Measurements from ENCODE around the gene STAC2. TPM values are rescaled to one million over a fixed set of nuclear protein-coding genes. Genes with fewer than 3 reads are reported as not detected.

STAC2 gene
- total and polyA plus RNA-seq, 7 donors, result 0.07 to 1.2 (median 0.32) TPM; not detected in 1

DNA sequence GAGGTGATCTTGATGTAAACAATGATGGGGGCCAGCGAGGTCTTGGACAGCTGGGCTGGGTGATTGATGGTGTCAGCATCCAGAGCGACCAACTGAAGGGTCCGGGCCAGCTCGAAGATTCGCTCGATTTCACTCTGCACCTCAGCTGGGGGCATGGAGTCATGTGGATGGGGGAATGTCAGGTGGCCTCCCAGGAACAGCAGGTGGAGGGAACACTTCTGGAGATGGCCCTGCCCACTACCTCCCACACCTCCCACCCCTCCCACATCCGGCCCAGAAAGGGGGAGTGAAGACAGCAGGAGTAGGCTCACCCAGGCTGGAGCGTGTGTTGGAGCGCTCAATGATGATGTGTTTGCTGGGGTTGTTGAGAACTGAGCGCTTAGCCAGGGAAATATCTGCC, 42.0 kb downstream of the STAC2 start:
- WGBS, 3 donors, result 77 to 97% (median 86%) methylated on average over 9 to 10 of the region's 10 CpGs
- Histone ChIP-seq H3K27ac (no peak overlapping the region), H3K36me3 (ENCODE audit: insufficient read depth in 1 of 2, low read depth in 1 of 2) (peaks cover 3 to 100% of the 10 kb centered on the region in 2 donors), H3K4me3 (no peak overlapping the region), H3K9me3 (no peaks in the 10 kb centered on the region), H3K4me1 (peaks cover 7% of the 10 kb centered on the region), H3K27me3 (ENCODE audit: insufficient read depth in 3 of 3, low read length in 2 of 3) (no peaks in the 10 kb centered on the region)
- ATAC-seq, result no peak
- DNase-seq, result no peak
- TF ChIP-seq, protein P1, sequence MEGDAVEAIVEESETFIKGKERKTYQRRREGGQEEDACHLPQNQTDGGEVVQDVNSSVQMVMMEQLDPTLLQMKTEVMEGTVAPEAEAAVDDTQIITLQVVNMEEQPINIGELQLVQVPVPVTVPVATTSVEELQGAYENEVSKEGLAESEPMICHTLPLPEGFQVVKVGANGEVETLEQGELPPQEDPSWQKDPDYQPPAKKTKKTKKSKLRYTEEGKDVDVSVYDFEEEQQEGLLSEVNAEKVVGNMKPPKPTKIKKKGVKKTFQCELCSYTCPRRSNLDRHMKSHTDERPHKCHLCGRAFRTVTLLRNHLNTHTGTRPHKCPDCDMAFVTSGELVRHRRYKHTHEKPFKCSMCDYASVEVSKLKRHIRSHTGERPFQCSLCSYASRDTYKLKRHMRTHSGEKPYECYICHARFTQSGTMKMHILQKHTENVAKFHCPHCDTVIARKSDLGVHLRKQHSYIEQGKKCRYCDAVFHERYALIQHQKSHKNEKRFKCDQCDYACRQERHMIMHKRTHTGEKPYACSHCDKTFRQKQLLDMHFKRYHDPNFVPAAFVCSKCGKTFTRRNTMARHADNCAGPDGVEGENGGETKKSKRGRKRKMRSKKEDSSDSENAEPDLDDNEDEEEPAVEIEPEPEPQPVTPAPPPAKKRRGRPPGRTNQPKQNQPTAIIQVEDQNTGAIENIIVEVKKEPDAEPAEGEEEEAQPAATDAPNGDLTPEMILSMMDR (IDR thresholded peaks at IDR 0.05), result no peak
- intact Hi-C loops (cut with DNase I), result no loop called here

DNA sequence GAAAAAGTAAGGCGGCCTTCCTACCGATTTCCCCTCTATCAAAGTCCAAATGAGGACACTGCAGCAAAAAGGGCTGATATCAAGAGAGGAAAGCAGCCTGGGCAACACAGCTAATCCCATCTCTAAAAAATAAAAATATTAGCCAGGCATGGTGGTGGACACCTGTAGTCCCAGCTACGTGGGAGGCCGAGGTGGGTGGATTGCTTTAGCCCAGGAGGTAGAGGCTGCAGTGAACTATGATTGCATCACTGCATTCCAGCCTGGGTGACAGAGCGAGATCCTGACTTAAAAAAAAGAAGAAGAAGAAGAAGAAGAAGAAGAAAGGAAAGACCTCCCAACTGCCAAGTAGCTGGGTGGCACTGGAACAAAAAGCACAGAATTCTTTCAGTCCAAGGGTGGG, 42.7 kb downstream of the STAC2 start:
- intact Hi-C loops (cut with DNase I), result no loop called here
- TF ChIP-seq, protein P1 (IDR thresholded peaks at IDR 0.05), result no peak
- no peak for ATAC-seq
- no peak for DNase-seq
- 90 to 98% (median 95%) methylated on average over 5 of the region's 5 CpGs for WGBS, 3 donors
- H3K4me1 ChIP-seq, result peaks cover 3% of the 10 kb centered on the region
- no peaks in the 10 kb centered on the region for H3K27me3 ChIP-seq (ENCODE audit: insufficient read depth in 3 of 3, low read length in 2 of 3)
- no peak overlapping the region for H3K27ac ChIP-seq
- H3K36me3 ChIP-seq (ENCODE audit: insufficient read depth in 1 of 2, low read depth in 1 of 2), result peaks cover 3 to 100% of the 10 kb centered on the region in 2 donors
- no peaks in the 10 kb centered on the region for H3K9me3 ChIP-seq
- no peak overlapping the region for H3K4me3 ChIP-seq

DNA sequence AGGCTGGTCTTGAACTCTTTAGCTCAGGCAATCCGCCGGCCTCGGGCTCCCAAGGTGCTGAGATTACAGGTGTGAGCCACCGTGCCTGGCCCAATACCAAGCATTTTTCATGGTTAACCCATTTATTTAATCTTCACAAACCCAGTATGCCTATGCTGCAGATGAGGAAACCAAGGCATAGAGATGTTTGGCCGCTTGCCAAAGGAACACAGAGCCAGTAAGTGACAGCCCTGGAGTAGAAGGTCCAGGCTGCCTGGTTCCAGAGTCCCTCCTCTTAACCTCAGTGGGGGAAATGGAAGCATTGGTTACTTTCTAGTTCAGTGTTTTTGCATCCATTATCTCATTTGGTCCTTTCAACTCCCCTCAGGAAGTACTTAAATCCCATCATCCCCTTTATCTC, 44.4 kb downstream of the STAC2 start:
- 77 to 83% (median 81%) methylated on average over 5 of the region's 5 CpGs for WGBS, 3 donors
- DNase-seq, result no peak
- intact Hi-C loops (cut with DNase I), result no loop called here

DNA sequence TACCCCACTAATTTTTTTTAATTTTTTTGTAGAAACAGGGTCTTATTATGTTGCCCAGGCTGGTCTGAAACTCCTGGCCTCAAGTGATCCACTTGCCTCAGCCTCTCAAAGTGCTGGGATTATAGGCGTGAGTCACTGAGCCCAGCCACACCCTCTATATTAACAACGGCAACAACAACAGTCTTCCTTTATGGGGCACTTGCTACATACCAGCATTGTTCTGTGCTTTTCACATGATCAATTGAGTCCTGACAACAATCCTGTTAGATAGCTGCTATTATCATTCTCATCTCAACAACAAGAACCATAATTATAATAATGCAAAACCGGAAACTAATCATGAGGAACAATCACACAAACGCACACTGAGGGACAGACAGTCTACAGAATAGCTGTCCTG, 47.2 kb downstream of the STAC2 start:
- Histone ChIP-seq H3K27me3 (ENCODE audit: insufficient read depth in 3 of 3, low read length in 2 of 3) (no peaks in the 10 kb centered on the region), H3K36me3 (ENCODE audit: insufficient read depth in 1 of 2, low read depth in 1 of 2) (peaks cover 3 to 83% of the 10 kb centered on the region in 2 donors), H3K4me3 (no peak overlapping the region), H3K4me1 (peaks cover 36% of the 10 kb centered on the region), H3K27ac (peak overlapping the region; percentile 58), H3K9me3 (no peaks in the 10 kb centered on the region)
- DNase-seq, result no peak
- intact Hi-C loops (cut with DNase I), result no loop called here
- WGBS, 3 donors, result 75 to 77% (median 77%) methylated on average over 4 of the region's 4 CpGs
- ATAC-seq, result no peak
- TF ChIP-seq, protein P1 (IDR thresholded peaks at IDR 0.05), result no peak

More for the DNA sequence above, 44.4 kb downstream of the STAC2 start:
- no peaks in the 10 kb centered on the region for H3K9me3 ChIP-seq
- no peaks in the 10 kb centered on the region for H3K27me3 ChIP-seq (ENCODE audit: insufficient read depth in 3 of 3, low read length in 2 of 3)
- H3K4me1 ChIP-seq, result peaks cover 8% of the 10 kb centered on the region
- H3K27ac ChIP-seq, result no peak overlapping the region
- no peak for ATAC-seq
- no peak overlapping the region for H3K4me3 ChIP-seq
- peaks cover 6 to 100% of the 10 kb centered on the region in 2 donors for H3K36me3 ChIP-seq (ENCODE audit: insufficient read depth in 1 of 2, low read depth in 1 of 2)
- TF ChIP-seq, protein P1 (IDR thresholded peaks at IDR 0.05), result no peak

DNA sequence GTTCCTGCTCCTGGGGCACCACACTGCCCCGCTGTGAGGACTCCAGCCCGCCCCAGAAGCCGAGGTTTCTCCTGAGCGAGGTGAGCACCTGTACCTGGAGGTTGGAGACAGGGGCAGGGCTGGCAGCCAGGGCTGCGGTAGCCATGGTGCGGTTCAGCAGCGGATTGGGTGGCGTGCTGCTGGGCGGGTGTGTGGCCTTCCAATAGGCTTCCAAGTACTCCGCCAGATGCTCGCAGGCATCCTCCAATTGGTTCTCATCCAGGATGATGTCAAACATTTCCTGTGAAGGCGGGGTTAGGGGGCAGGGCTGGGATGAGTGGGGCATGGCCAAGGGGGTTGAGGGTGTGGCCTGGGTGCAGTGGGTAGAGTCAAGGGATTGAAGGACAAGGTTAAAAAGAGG, 48.5 kb downstream of the STAC2 start:
- TF ChIP-seq, protein P1 (IDR thresholded peaks at IDR 0.05), result no peak
- Histone ChIP-seq H3K4me3 (no peak overlapping the region), H3K27ac (peak overlapping the region; percentile 81), H3K36me3 (ENCODE audit: insufficient read depth in 1 of 2, low read depth in 1 of 2) (peaks cover 3 to 71% of the 10 kb centered on the region in 2 donors), H3K9me3 (no peaks in the 10 kb centered on the region), H3K4me1 (peaks cover 37% of the 10 kb centered on the region), H3K27me3 (ENCODE audit: insufficient read depth in 3 of 3, low read length in 2 of 3) (no peaks in the 10 kb centered on the region)
- DNase-seq, result no peak
- WGBS, 3 donors, result 75 to 85% (median 82%) methylated on average over 12 of the region's 12 CpGs
- ATAC-seq, result peak in 2 of 4 donors; percentile 2 to 7
- intact Hi-C loops (cut with DNase I), result no loop called here

All from psoas muscle (tissue), 8 donors.